ENCODE data around the gene MYO1C. TPM values are rescaled to one million over a fixed set of nuclear protein-coding genes. Genes with fewer than 3 reads are reported as not detected.
A peak's percentile ranks its signal among the peaks of the same experiment; 100 is the strongest.

MYO1C gene
- total RNA-seq, 4 donors from 2014 or later = 89.1 to 276 (median 116) TPM

- TF ChIP-seq POLR2A (IDR thresholded peaks at IDR 0.05) = no peak
- TF ChIP-seq, protein P1, sequence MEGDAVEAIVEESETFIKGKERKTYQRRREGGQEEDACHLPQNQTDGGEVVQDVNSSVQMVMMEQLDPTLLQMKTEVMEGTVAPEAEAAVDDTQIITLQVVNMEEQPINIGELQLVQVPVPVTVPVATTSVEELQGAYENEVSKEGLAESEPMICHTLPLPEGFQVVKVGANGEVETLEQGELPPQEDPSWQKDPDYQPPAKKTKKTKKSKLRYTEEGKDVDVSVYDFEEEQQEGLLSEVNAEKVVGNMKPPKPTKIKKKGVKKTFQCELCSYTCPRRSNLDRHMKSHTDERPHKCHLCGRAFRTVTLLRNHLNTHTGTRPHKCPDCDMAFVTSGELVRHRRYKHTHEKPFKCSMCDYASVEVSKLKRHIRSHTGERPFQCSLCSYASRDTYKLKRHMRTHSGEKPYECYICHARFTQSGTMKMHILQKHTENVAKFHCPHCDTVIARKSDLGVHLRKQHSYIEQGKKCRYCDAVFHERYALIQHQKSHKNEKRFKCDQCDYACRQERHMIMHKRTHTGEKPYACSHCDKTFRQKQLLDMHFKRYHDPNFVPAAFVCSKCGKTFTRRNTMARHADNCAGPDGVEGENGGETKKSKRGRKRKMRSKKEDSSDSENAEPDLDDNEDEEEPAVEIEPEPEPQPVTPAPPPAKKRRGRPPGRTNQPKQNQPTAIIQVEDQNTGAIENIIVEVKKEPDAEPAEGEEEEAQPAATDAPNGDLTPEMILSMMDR (IDR thresholded peaks at IDR 0.05) = no peak
- no peak for DNase-seq
- intact Hi-C loops (cut with DNase I; ENCODE audit: low total_unique reads) = no loop called here
- Histone ChIP-seq H3K36me3 (no peaks in the 10 kb centered on the region), H3K4me3 (no peak overlapping the region), H3K27me3 (no peaks in the 10 kb centered on the region), H3K4me1 (no peaks in the 10 kb centered on the region), H3K27ac (no peak overlapping the region), H3K9me3 (no peaks in the 10 kb centered on the region)
Observed at GRCh38 chr17:1440921-1441320, 51.6 kb downstream of the MYO1C start.

DNA sequence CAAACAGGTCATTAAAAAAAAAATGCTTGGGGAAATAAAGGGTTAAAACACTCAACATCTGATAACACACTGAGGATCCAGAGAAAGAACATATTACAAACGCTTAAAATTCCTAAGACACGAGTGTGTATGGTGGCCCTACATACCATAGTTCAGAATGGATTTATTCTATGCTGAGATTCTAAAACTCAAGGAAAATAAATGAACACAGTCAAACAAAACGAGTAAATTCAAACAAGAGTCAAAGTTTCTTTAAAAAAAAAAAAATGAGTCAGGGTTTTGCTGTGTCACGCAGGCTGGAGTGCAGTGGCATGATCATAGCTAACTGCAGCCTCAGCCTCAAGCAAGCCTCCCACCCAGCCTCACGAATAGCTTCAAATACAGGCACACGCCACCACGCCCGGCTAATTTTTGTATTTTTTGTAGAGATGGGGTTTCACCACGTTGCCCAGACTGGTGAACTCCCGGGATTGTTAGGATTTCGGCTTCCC, 53.8 kb downstream of the MYO1C start:
- no peak for DNase-seq
- no peak for TF ChIP-seq POLR2A (IDR thresholded peaks at IDR 0.05)
- TF ChIP-seq, protein P1 (IDR thresholded peaks at IDR 0.05) = no peak
- Histone ChIP-seq H3K27me3 (no peaks in the 10 kb centered on the region), H3K4me3 (no peak overlapping the region), H3K9me3 (no peaks in the 10 kb centered on the region), H3K36me3 (no peaks in the 10 kb centered on the region), H3K27ac (peak overlapping the region in 1 of 2 donors; percentile 22), H3K4me1 (no peaks in the 10 kb centered on the region)
- intact Hi-C loops (cut with DNase I; ENCODE audit: low total_unique reads) = no loop called here

GRCh38 chr17:1435326-1435725, 57.2 kb downstream of the MYO1C start:
- no peaks in the 10 kb centered on the region for H3K9me3 ChIP-seq
- H3K27ac ChIP-seq = peak overlapping the region; percentile 57 to 62
- peak in 1 of 2 donors; percentile 57 for DNase-seq
- H3K27me3 ChIP-seq = no peaks in the 10 kb centered on the region
- TF ChIP-seq, protein P1 (IDR thresholded peaks at IDR 0.05) = no peak
- TF ChIP-seq POLR2A (IDR thresholded peaks at IDR 0.05) = no peak
- no peaks in the 10 kb centered on the region for H3K4me1 ChIP-seq
- intact Hi-C loops (cut with DNase I; ENCODE audit: low total_unique reads) = no loop called here
- no peak overlapping the region for H3K4me3 ChIP-seq
- H3K36me3 ChIP-seq = no peaks in the 10 kb centered on the region

DNA sequence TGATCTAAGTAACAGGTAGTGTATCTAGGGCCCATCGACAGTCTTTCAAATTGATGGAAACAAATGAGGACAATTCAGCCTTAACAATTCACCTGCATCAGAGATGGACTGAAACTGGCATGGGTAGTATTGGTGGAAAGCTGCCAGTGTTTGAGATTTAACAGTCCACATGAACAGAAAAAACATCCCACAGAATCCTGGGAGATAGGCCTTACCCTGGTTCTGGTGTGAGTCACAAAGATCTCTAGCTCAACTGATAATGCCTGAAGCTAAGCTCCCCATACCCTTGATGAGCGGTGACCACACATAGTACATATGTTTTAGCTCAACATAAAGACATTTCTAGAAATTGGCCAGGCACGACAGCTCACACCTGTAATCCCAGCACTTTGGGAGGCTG, 58.3 kb downstream of the MYO1C start:
- TF ChIP-seq, protein P1 (IDR thresholded peaks at IDR 0.05) = no peak
- no peak for TF ChIP-seq POLR2A (IDR thresholded peaks at IDR 0.05)
- no peak overlapping the region for H3K4me3 ChIP-seq
- peak in 1 of 2 donors; percentile 60 for DNase-seq
- intact Hi-C loops (cut with DNase I; ENCODE audit: low total_unique reads) = no loop called here
- no peaks in the 10 kb centered on the region for H3K9me3 ChIP-seq
- no peaks in the 10 kb centered on the region for H3K4me1 ChIP-seq
- H3K27ac ChIP-seq = peak overlapping the region; percentile 57 to 62
- H3K27me3 ChIP-seq = no peaks in the 10 kb centered on the region
- H3K36me3 ChIP-seq = no peaks in the 10 kb centered on the region

DNA sequence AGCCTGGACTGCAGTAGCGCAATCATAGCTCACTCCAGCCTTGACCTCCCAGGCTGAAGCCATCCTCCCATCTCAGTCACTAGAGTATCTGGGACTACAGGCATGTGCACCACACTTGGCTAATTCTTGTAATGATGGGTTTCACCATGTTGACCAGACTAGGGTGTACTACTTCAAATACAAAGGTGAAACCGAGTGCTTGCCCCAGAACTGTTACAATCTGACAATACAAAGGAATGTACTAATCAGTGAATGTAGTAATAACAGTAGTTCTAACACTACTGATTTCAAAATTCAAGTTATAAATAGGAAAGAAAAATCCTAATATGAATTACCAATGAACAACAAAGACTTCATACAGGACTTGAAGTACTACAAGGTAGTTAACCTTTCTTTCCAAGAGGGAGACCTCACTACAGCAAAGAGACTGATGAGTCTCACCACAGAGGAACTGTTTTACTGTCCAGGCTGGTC, 60.8 kb downstream of the MYO1C start:
- Histone ChIP-seq H3K4me1 (no peaks in the 10 kb centered on the region), H3K9me3 (no peaks in the 10 kb centered on the region), H3K27ac (no peak overlapping the region), H3K4me3 (no peak overlapping the region), H3K36me3 (no peaks in the 10 kb centered on the region), H3K27me3 (no peaks in the 10 kb centered on the region)
- intact Hi-C loops (cut with DNase I; ENCODE audit: low total_unique reads) = no loop called here
- TF ChIP-seq, protein P1 (IDR thresholded peaks at IDR 0.05) = no peak
- no peak for DNase-seq
